Neural progenitor cell (in vitro differentiated cells): ENCODE data around the gene STOML1.

Experiments
- EZH2 ChIP-seq: fragments of 200-600 bp; sonication (generic); IDR thresholded peaks from 2 replicates; pipeline ENCODE4 v1.6.1; 2017; ENCODE audit warnings: antibody characterized with exemption, mild to moderate bottlenecking, moderate library complexity
- EZH2phosphoT487 ChIP-seq: fragments of 200-600 bp; sonication (generic); IDR thresholded peaks from 2 replicates; pipeline ENCODE4 v1.6.1; 2017; ENCODE audit warnings: antibody characterized with exemption
- TF ChIP-seq, protein P1 (sequence below): fragments of 200-600 bp; sonication (generic); IDR thresholded peaks from 2 replicates; pipeline ENCODE4 v1.5.1; 2017; ENCODE audit warnings: antibody characterized with exemption, mild to moderate bottlenecking

- TF ChIP-seq EZH2: no peak
- TF ChIP-seq, protein P1, sequence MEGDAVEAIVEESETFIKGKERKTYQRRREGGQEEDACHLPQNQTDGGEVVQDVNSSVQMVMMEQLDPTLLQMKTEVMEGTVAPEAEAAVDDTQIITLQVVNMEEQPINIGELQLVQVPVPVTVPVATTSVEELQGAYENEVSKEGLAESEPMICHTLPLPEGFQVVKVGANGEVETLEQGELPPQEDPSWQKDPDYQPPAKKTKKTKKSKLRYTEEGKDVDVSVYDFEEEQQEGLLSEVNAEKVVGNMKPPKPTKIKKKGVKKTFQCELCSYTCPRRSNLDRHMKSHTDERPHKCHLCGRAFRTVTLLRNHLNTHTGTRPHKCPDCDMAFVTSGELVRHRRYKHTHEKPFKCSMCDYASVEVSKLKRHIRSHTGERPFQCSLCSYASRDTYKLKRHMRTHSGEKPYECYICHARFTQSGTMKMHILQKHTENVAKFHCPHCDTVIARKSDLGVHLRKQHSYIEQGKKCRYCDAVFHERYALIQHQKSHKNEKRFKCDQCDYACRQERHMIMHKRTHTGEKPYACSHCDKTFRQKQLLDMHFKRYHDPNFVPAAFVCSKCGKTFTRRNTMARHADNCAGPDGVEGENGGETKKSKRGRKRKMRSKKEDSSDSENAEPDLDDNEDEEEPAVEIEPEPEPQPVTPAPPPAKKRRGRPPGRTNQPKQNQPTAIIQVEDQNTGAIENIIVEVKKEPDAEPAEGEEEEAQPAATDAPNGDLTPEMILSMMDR: no peak
- no peak for TF ChIP-seq EZH2phosphoT487
Measured at GRCh38 chr15:74032046-74032445, 40.0 kb upstream of the STOML1 start.
